Measurements from ENCODE around the gene TMEM131.

DNA sequence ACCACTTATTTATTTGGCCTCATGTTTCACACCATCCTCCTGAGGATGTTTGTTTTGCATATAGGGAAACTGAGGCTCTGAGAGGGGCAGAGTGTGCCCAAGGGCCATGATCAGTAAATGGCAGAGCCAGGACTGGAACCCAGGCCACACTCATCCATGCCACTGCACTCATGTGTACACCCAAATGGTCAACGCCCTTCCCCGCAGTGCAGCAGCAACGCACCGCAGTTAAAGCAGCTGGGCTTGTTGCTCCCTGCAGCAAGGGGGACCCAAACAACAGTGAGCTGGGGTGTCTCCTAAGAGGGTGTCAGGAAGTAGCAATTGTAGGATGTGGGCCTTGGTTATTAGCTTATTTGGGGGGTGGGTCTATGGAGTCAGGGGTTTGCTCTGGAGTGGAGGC, 245.7 kb downstream of the TMEM131 start:
- TF ChIP-seq, protein P1, sequence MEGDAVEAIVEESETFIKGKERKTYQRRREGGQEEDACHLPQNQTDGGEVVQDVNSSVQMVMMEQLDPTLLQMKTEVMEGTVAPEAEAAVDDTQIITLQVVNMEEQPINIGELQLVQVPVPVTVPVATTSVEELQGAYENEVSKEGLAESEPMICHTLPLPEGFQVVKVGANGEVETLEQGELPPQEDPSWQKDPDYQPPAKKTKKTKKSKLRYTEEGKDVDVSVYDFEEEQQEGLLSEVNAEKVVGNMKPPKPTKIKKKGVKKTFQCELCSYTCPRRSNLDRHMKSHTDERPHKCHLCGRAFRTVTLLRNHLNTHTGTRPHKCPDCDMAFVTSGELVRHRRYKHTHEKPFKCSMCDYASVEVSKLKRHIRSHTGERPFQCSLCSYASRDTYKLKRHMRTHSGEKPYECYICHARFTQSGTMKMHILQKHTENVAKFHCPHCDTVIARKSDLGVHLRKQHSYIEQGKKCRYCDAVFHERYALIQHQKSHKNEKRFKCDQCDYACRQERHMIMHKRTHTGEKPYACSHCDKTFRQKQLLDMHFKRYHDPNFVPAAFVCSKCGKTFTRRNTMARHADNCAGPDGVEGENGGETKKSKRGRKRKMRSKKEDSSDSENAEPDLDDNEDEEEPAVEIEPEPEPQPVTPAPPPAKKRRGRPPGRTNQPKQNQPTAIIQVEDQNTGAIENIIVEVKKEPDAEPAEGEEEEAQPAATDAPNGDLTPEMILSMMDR (IDR thresholded peaks at IDR 0.05) = no peak
- no peak for TF ChIP-seq POLR2A (IDR thresholded peaks at IDR 0.05)

All from testis (tissue), 2 donors.